ENCODE measurements around the gene ANGEL2.

DNA sequence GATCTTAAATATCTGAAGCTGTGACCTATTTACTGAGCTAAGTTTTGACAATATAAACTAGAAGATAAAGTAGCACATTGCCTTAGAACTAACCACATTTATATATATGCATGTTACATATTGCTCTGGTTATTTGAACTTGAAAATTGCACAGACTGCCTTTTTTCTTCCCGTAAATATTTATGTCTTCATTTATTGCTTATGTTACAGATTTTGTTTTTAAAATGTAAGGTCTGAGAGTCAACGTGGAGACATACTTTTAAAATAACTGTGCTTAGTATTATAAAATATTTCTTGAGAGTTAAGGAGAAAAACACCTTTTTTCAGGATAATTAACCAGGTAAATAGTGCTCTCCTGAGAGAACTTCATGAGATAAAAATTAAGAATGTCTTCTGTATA, 38.5 kb upstream of the ANGEL2 start:
- TF ChIP-seq, protein P1, sequence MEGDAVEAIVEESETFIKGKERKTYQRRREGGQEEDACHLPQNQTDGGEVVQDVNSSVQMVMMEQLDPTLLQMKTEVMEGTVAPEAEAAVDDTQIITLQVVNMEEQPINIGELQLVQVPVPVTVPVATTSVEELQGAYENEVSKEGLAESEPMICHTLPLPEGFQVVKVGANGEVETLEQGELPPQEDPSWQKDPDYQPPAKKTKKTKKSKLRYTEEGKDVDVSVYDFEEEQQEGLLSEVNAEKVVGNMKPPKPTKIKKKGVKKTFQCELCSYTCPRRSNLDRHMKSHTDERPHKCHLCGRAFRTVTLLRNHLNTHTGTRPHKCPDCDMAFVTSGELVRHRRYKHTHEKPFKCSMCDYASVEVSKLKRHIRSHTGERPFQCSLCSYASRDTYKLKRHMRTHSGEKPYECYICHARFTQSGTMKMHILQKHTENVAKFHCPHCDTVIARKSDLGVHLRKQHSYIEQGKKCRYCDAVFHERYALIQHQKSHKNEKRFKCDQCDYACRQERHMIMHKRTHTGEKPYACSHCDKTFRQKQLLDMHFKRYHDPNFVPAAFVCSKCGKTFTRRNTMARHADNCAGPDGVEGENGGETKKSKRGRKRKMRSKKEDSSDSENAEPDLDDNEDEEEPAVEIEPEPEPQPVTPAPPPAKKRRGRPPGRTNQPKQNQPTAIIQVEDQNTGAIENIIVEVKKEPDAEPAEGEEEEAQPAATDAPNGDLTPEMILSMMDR (IDR thresholded peaks at IDR 0.05), result no peak
- no peak for TF ChIP-seq POLR2A (IDR thresholded peaks at IDR 0.05)

All from heart left ventricle (tissue), 13 donors.